EL (cell line): ENCODE data around the gene NFATC4.

Experiments
- DNase-seq: peaks from one replicate; pipeline ENCODE4 v3.0.0-alpha.2; 2016

Gene NFATC4

GRCh38 chr14:24411443-24412389, 43.7 kb downstream of the NFATC4 start:
- peak; percentile 57 for DNase-seq

GRCh38 chr14:24414077-24414476, 46.1 kb downstream of the NFATC4 start:
- no peak for DNase-seq

GRCh38 chr14:24414732-24415420, 46.9 kb downstream of the NFATC4 start:
- DNase-seq = no peak

- no peak for DNase-seq
Observed at GRCh38 chr14:24415421-24416253, 47.7 kb downstream of the NFATC4 start.

GRCh38 chr14:24416254-24416931, 48.4 kb downstream of the NFATC4 start:
- no peak for DNase-seq

- no peak for DNase-seq
Observed at GRCh38 chr14:24416932-24417619, 49.1 kb downstream of the NFATC4 start.

- DNase-seq = no peak
Observed at GRCh38 chr14:24417832-24418491, 50.0 kb downstream of the NFATC4 start.

GRCh38 chr14:24418492-24418873, 50.5 kb downstream of the NFATC4 start:
- no peak for DNase-seq

- DNase-seq = no peak
Observed at GRCh38 chr14:24422261-24422660, 54.3 kb downstream of the NFATC4 start.

- no peak for DNase-seq
Observed at GRCh38 chr14:24422694-24423601, 55.0 kb downstream of the NFATC4 start.

GRCh38 chr14:24425704-24426103, 57.7 kb downstream of the NFATC4 start:
- peak; percentile 69 for DNase-seq

GRCh38 chr14:24426150-24426911, 58.3 kb downstream of the NFATC4 start:
- no peak for DNase-seq

- no peak for DNase-seq
Observed at GRCh38 chr14:24426912-24427536, 59.0 kb downstream of the NFATC4 start.

- DNase-seq = no peak
Observed at GRCh38 chr14:24427537-24428508, 59.8 kb downstream of the NFATC4 start.

- DNase-seq = no peak
Observed at GRCh38 chr14:24428628-24429394, 60.8 kb downstream of the NFATC4 start.
